Measurements from ENCODE around the gene PARK7.
"Not testable (repeated sequence)": the region's sequence is repeated elsewhere in the genome, so short reads cannot be mapped to it uniquely, and the experiment has no call there.

The PARK7 gene

DNA sequence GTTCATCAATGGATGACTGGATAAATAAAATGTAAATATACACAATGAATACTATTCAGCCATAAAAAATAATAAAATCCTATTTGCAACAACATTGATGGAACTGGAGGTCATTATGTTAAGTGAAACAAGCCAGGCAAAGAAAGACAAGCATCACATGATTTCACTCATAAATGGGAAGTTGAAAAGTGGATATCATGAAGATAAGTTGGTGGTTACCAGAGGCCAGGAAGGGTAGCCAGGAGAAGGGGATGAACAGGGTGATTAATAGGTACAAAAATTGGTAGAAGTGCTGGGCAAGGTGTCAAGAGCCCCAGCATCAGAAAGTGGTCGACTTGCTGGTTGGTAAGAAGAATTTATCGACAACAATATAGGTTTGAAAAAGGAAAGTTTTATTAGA, 1.3 kb upstream of the PARK7 start:
- DNase-seq = no peak

DNA sequence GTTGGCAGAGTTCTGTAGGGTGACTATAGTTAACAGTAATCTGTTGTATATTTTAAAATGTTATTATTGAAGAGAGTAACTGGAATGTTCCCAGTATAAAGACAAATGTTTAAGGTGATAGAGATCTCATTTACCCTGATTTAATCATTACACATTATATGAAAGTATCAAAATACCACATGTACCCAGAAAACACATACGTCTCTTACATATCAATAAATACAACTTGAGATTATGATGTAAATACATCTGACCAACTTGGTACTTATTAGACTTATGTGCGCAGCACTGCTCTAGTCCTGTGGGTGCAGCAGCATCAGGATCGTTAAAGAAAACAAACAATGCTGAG, 670 bp upstream of the PARK7 start:
- Mint-ChIP-seq H3K27ac (peak overlapping the region; percentile 99), H3K9me3 (no peaks in the 10 kb centered on the region), H3K4me3 (peak overlapping the region; percentile 97), H3K36me3 (peaks cover 30% of the 10 kb centered on the region), H3K27me3 (no peaks in the 10 kb centered on the region), H3K4me1 (peaks cover 69% of the 10 kb centered on the region)
- DNase-seq = no peak
- CTCF ChIA-PET = no interaction called here

More for the DNA sequence above, 1.3 kb upstream of the PARK7 start:
- peak overlapping the region; percentile 97 for H3K4me3 Mint-ChIP-seq
- H3K4me1 Mint-ChIP-seq = peaks cover 70% of the 10 kb centered on the region
- no peaks in the 10 kb centered on the region for H3K9me3 Mint-ChIP-seq
- no peaks in the 10 kb centered on the region for H3K27me3 Mint-ChIP-seq
- peaks cover 23% of the 10 kb centered on the region for H3K36me3 Mint-ChIP-seq
- CTCF ChIA-PET = no interaction called here
- H3K27ac Mint-ChIP-seq = peak overlapping the region; percentile 99

DNA sequence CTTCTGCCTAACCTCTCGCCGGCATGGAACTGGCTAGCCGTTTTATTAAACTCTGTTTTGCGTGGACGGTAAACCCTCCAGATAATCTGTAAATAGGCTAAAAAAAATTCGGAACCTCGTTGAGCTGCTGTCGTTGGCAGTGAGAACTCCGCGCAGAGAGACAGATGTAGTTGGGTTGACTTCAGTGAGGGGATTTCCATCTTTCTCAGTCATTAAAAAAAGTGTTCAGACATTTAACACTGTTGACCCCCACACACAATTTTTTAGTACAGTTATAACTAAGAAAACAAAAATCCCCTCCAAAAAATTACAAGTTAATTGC, 464 bp downstream of the PARK7 start:
- H3K27ac Mint-ChIP-seq = peak overlapping the region; percentile 96
- H3K36me3 Mint-ChIP-seq = peaks cover 39% of the 10 kb centered on the region
- H3K27me3 Mint-ChIP-seq = no peaks in the 10 kb centered on the region
- CTCF ChIA-PET = interaction anchor here (2.3 kb wide), 1 partner anchor 14 kb away, joined by 11 read pairs; no protein-coding TSS in a partner anchor
- peaks cover 68% of the 10 kb centered on the region for H3K4me1 Mint-ChIP-seq
- no peaks in the 10 kb centered on the region for H3K9me3 Mint-ChIP-seq
- no peak for DNase-seq
- H3K4me3 Mint-ChIP-seq = peak overlapping the region; percentile 97

GRCh38 chr1:7962636-7963377, 1.3 kb downstream of the PARK7 start:
- Mint-ChIP-seq H3K4me3 (peak overlapping the region; percentile 97), H3K27me3 (no peaks in the 10 kb centered on the region), H3K9me3 (no peaks in the 10 kb centered on the region), H3K36me3 (peaks cover 46% of the 10 kb centered on the region), H3K4me1 (peaks cover 68% of the 10 kb centered on the region), H3K27ac (peak overlapping the region; percentile 96)
- CTCF ChIA-PET = interaction anchor here (0.8 to 2.3 kb wide), 2 partner anchors 13 to 15 kb away, joined by 3 to 11 read pairs; no protein-coding TSS in a partner anchor
- no peak for DNase-seq

DNA sequence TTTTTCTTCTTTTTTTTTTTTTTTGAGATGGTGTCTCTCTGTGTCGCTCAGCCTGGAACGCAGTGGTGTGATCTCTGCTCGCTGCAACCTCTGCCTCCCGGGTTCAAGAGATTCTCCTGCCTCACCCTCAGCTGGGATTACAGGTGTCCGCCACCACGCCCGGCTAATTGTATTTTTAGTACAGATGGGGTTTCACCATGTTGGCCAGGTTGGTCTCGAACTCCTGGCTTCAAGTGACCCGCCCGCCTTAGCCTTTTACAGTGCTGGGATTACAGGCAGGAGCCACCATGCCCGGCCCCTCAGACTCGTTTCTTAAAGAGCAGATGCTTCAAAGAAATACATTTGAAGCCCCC, 1.8 kb downstream of the PARK7 start:
- Mint-ChIP-seq H3K4me3 (peak overlapping the region; percentile 97), H3K4me1 (peaks cover 68% of the 10 kb centered on the region), H3K36me3 (peaks cover 46% of the 10 kb centered on the region), H3K27ac (peak overlapping the region; percentile 68)
- H3K9me3 Mint-ChIP-seq, DNase-seq, H3K27me3 Mint-ChIP-seq: not testable (repeated sequence)
- CTCF ChIA-PET = interaction anchor here (2.3 kb wide), 1 partner anchor 12 kb away, joined by 11 read pairs; no protein-coding TSS in a partner anchor

GRCh38 chr1:7963841-7964240, 2.3 kb downstream of the PARK7 start:
- peaks cover 49% of the 10 kb centered on the region for H3K36me3 Mint-ChIP-seq
- DNase-seq, H3K27me3 Mint-ChIP-seq, H3K9me3 Mint-ChIP-seq: not testable (repeated sequence)
- peaks cover 68% of the 10 kb centered on the region for H3K4me1 Mint-ChIP-seq
- CTCF ChIA-PET = interaction anchor here (1.2 to 1.9 kb wide), 3 partner anchors 11 to 53 kb away, joined by 3 to 6 read pairs (median 5); no protein-coding TSS in a partner anchor
- peak overlapping the region; percentile 45 for H3K27ac Mint-ChIP-seq
- peak overlapping the region; percentile 97 for H3K4me3 Mint-ChIP-seq

GRCh38 chr1:7964476-7964875, 3.0 kb downstream of the PARK7 start:
- CTCF ChIA-PET = interaction anchor here (0.9 to 1.9 kb wide), 4 partner anchors 11 to 53 kb away, joined by 3 to 6 read pairs (median 4); no protein-coding TSS in a partner anchor
- H3K9me3 Mint-ChIP-seq = no peaks in the 10 kb centered on the region
- H3K36me3 Mint-ChIP-seq = peaks cover 54% of the 10 kb centered on the region
- no peak for DNase-seq
- H3K27me3 Mint-ChIP-seq = no peaks in the 10 kb centered on the region
- H3K4me3 Mint-ChIP-seq = no peak overlapping the region
- H3K4me1 Mint-ChIP-seq = peaks cover 67% of the 10 kb centered on the region
- no peak overlapping the region for H3K27ac Mint-ChIP-seq

DNA sequence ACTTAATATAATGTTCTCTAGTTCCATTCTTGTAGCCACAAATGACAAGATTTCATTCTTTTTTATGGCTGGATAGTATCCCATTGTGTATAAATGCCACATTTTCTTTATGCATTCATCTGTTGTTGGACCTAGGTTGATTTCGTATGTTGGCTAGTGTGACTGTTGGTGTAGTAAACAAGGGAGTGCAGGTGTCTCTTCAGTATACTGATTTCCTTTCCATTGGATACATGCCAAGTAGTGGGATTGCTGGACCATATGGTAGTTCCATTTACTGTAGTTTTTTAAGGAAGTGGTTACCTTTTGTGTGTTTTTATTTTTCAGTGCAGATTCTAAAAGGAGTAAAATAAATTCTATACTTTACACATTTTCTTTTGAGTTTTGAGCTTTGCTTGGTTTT, 5.7 kb downstream of the PARK7 start:
- Mint-ChIP-seq H3K9me3 (no peaks in the 10 kb centered on the region), H3K4me3 (no peak overlapping the region), H3K36me3 (peaks cover 69% of the 10 kb centered on the region), H3K27ac (no peak overlapping the region), H3K4me1 (peaks cover 48% of the 10 kb centered on the region), H3K27me3 (no peaks in the 10 kb centered on the region)
- no peak for DNase-seq
- CTCF ChIA-PET = interaction anchor here (2.0 kb wide), 1 partner anchor 48 kb away, joined by 4 read pairs; no protein-coding TSS in a partner anchor

- Mint-ChIP-seq H3K9me3 (no peaks in the 10 kb centered on the region), H3K27ac (no peak overlapping the region), H3K36me3 (peaks cover 69% of the 10 kb centered on the region), H3K4me3 (no peak overlapping the region), H3K27me3 (no peaks in the 10 kb centered on the region), H3K4me1 (peaks cover 44% of the 10 kb centered on the region)
- no peak for DNase-seq
- CTCF ChIA-PET = interaction anchor here (2.0 kb wide), 1 partner anchor 48 kb away, joined by 4 read pairs; no protein-coding TSS in a partner anchor
These were observed 6.1 kb downstream of the PARK7 start for GRCh38 chr1:7967651-7968050.

- H3K4me1 Mint-ChIP-seq = peaks cover 18% of the 10 kb centered on the region
- no peaks in the 10 kb centered on the region for H3K9me3 Mint-ChIP-seq
- no peak for DNase-seq
- no peaks in the 10 kb centered on the region for H3K27me3 Mint-ChIP-seq
- CTCF ChIA-PET = interaction anchor here (0.9 kb wide), 1 partner anchor 63 kb away, joined by 3 read pairs; no protein-coding TSS in a partner anchor
- H3K36me3 Mint-ChIP-seq = peaks cover 51% of the 10 kb centered on the region
- no peak overlapping the region for H3K4me3 Mint-ChIP-seq
- H3K27ac Mint-ChIP-seq = no peak overlapping the region
These were observed 8.7 kb downstream of the PARK7 start for GRCh38 chr1:7970246-7970645.

GRCh38 chr1:7971024-7971423, 9.5 kb downstream of the PARK7 start:
- Mint-ChIP-seq H3K9me3 (no peaks in the 10 kb centered on the region), H3K36me3 (peaks cover 46% of the 10 kb centered on the region), H3K4me3 (no peak overlapping the region), H3K4me1 (peaks cover 11% of the 10 kb centered on the region), H3K27me3 (no peaks in the 10 kb centered on the region), H3K27ac (no peak overlapping the region)
- CTCF ChIA-PET = interaction anchor here (0.9 kb wide), 1 partner anchor 62 kb away, joined by 3 read pairs; no protein-coding TSS in a partner anchor
- DNase-seq = no peak

DNA sequence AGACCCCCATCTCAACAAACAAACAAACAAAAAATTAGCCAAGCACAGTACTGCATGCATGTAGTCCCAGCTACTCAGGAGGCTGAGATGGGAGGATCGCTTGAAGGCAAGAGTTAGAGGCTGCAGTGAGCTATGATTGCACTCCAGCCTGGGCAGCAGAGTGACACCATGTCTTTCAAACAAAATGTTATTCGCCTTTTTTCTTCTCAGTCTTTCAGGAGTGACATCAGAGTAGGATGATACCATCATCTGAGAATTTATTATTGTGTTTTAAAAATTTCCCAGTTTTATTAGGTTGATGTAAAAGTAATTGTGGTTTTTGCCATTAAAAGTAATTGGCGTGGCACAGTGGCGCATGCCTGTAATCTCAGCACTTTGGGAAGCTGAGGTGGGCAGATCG, 10.8 kb downstream of the PARK7 start:
- CTCF ChIA-PET = interaction anchor here (1.5 kb wide), 1 partner anchor 11 kb away, joined by 8 read pairs; no protein-coding TSS in a partner anchor
- Mint-ChIP-seq H3K27me3 (no peaks in the 10 kb centered on the region), H3K9me3 (no peaks in the 10 kb centered on the region), H3K4me1 (peaks cover 2% of the 10 kb centered on the region), H3K4me3 (no peak overlapping the region), H3K27ac (no peak overlapping the region), H3K36me3 (peaks cover 39% of the 10 kb centered on the region)
- no peak for DNase-seq

DNA sequence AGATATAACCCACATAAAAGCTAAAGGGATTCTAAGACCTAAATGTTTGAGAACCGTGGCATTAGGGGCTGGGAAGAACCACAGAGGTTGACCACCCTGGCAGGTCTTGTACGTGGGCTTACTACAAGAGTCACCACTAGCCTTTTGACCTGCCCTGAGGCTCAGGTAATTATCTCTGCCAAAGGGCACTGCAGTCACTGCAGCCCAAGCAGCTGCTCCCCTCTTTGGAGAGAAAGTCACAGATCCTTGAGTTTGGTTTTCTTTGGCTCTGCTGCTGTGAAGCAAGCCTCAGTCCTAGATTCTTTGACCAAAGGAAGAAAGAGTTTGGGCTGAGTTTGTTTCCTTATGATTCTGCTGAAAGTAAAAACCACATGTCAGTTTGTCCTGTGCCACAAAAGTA, 11.6 kb downstream of the PARK7 start:
- Mint-ChIP-seq H3K4me1 (no peaks in the 10 kb centered on the region), H3K27ac (no peak overlapping the region), H3K36me3 (peaks cover 39% of the 10 kb centered on the region), H3K9me3 (no peaks in the 10 kb centered on the region), H3K4me3 (no peak overlapping the region), H3K27me3 (no peaks in the 10 kb centered on the region)
- CTCF ChIA-PET = interaction anchor here (1.5 kb wide), 1 partner anchor 10 kb away, joined by 8 read pairs; no protein-coding TSS in a partner anchor
- DNase-seq = no peak

DNA sequence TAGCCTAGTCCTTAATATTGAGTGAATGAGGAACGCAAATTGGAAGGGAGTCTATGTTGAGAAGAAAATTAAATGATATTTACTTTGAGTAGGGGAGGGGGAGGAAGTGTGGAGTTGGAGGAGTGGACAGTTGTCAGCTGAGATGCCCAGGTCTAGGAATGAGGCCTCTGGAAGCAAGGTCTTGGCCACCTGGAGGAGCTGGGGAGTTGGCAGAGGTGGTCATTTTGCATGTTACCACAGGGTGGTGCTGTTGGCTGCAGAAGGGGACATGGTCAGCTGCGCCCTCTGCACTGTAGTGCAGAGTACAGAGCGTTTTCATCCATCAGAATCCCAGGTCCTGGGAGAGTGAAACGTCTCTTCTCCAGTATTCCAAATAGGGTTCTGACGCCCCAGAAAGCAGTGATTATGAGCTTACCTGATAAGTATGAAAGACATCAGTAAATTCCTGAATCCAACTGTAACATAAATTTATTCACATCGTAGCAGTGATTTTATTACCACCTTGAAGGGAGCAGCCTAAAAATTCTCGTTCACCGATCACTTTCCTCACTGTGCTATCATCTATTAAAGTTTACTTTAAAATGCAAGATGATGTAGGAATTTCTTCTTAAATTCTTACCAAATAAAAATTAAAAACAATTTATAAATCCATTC, 13.8 kb downstream of the PARK7 start:
- peak; percentile 46 for DNase-seq
- CTCF ChIA-PET = interaction anchor here (0.6 to 1.7 kb wide), 15 partner anchors 9 to 565 kb away, joined by 3 to 11 read pairs (median 5); partner anchors contain the start of gene PARK7
- Mint-ChIP-seq H3K27ac (no peak overlapping the region), H3K4me3 (no peak overlapping the region), H3K4me1 (no peaks in the 10 kb centered on the region), H3K27me3 (no peaks in the 10 kb centered on the region), H3K36me3 (peaks cover 37% of the 10 kb centered on the region), H3K9me3 (no peaks in the 10 kb centered on the region)

Measured in activated naive CD4-positive, alpha-beta T cell treated with anti-CD3 and anti-CD28 coated beads, Interleukin-2, amount 10 ng/mL, durations not matched to agents 7 days and 5 days (primary cell).